Osteoblast (primary cell): ENCODE results near the gene S100A3. TPM values are rescaled to one million over a fixed set of nuclear protein-coding genes. Genes with fewer than 3 reads are reported as not detected.

Experiments used
- DNase-seq: peaks from one replicate; pipeline ENCODE4 v3.0.0; 2011; ENCODE audit warnings: low spot score, mixed read lengths; ENCODE audit not compliant: insufficient read length; ENCODE audit errors: missing footprints
- H2AFZ ChIP-seq: 2 replicates; pipeline ENCODE4 v1.6.0; 2011; ENCODE audit warnings: mild to moderate bottlenecking, low read length
- H3K27ac ChIP-seq: 2 replicates; pipeline ENCODE4 v1.5.1; 2011; ENCODE audit warnings: mild to moderate bottlenecking, low read depth, low read length, moderate library complexity
- H3K27me3 ChIP-seq: 2 replicates; pipeline ENCODE4 v1.6.0; 2012; ENCODE audit warnings: mild to moderate bottlenecking, control low read depth, inconsistent platforms, low read length, moderate library complexity; ENCODE audit not compliant: insufficient read depth
- H3K36me3 ChIP-seq: 2 replicates; pipeline ENCODE4 v1.5.1; 2011; ENCODE audit warnings: mild to moderate bottlenecking, low read length, control low read depth, moderate library complexity; ENCODE audit not compliant: insufficient read depth
- H3K4me1 ChIP-seq: 2 replicates; pipeline ENCODE4 v1.5.1; 2011; ENCODE audit warnings: mild to moderate bottlenecking, low read length, control low read depth, moderate library complexity; ENCODE audit not compliant: insufficient read depth
- H3K4me2 ChIP-seq: 2 replicates; pipeline ENCODE4 v1.6.0; 2011; ENCODE audit warnings: mild to moderate bottlenecking, low read length; ENCODE audit not compliant: insufficient read depth
- H3K4me3 ChIP-seq: fragments of 200-600 bp; sonication (generic); 3 replicates; pipeline ENCODE4 v1.5.1; 2012; ENCODE audit warnings: mild to moderate bottlenecking, low read length, inconsistent platforms; ENCODE audit not compliant: insufficient read depth
- H3K79me2 ChIP-seq: 2 replicates; pipeline ENCODE4 v1.6.0; 2012; ENCODE audit warnings: mild to moderate bottlenecking, low read length, control low read depth, inconsistent platforms; ENCODE audit not compliant: insufficient read depth
- H3K9me3 ChIP-seq: 2 replicates; pipeline ENCODE4 v1.5.1; 2011; ENCODE audit warnings: low read depth, low read length, control low read depth
- H4K20me1 ChIP-seq: 2 replicates; pipeline ENCODE4 v1.6.0; 2012; ENCODE audit warnings: mild to moderate bottlenecking, low read length, control low read depth; ENCODE audit not compliant: insufficient read depth
- CTCF ChIP-seq: IDR thresholded peaks from 2 replicates; pipeline ENCODE4 v1.5.1; 2011; ENCODE audit warnings: mild to moderate bottlenecking, low read depth, low read length, moderate library complexity; ENCODE audit errors: extremely low read depth
- total RNA-seq: library from RNA; depleted of rRNA; stranded (reverse); fragments of >200 nt; gene quantifications from 2 replicates; pipeline ENCODE4 v1.2.3, GENCODE V29; 2012

The S100A3 gene
- total RNA-seq, 1 donor, result 7.6 TPM

- Histone ChIP-seq H3K27me3 (peaks cover 8% of the 10 kb centered on the region), H3K36me3 (no peaks in the 10 kb centered on the region), H3K79me2 (no peaks in the 10 kb centered on the region), H3K4me2 (no peak overlapping the region), H3K27ac (no peak overlapping the region), H2AFZ (no peak overlapping the region), H4K20me1 (no peaks in the 10 kb centered on the region), H3K4me3 (no peak overlapping the region), H3K4me1 (no peaks in the 10 kb centered on the region), H3K9me3 (no peaks in the 10 kb centered on the region)
- DNase-seq, result no peak
- TF ChIP-seq CTCF, result no peak
Measured at GRCh38 chr1:153498746-153499145, 50.3 kb downstream of the S100A3 start.

Other genes starting within 250 kb of the S100A3 start
- not detected in 2 replicates for gene PGLYRP3, start 236.3 kb downstream of the S100A3 start, total RNA-seq
- not detected in 2 replicates for gene PGLYRP4, start 200.4 kb downstream of the S100A3 start, total RNA-seq
- gene S100A9, start 191.4 kb downstream of the S100A3 start, total RNA-seq, result 0.36 and 0.59 TPM in 2 replicates
- not detected in 2 replicates for gene S100A12, start 173.6 kb downstream of the S100A3 start, total RNA-seq
- gene S100A8, start 158.2 kb downstream of the S100A3 start, total RNA-seq, result not detected in 2 replicates
- not detected in 2 replicates for gene S100A7A, start 132.7 kb downstream of the S100A3 start, total RNA-seq
- gene S100A7, start 88.6 kb downstream of the S100A3 start, total RNA-seq, result not detected in 2 replicates
- 1,187 and 1,317 TPM in 2 replicates for gene S100A6, start 13.3 kb downstream of the S100A3 start, total RNA-seq
- gene S100A5, start 8.3 kb downstream of the S100A3 start, total RNA-seq, result not detected in 2 replicates
- 21.5 and 63.0 TPM in 2 replicates for gene S100A4, start 3.5 kb downstream of the S100A3 start, total RNA-seq
- gene S100A2, start 16.6 kb upstream of the S100A3 start, total RNA-seq, result 1.8 and 2.1 TPM in 2 replicates
- gene S100A16, start 63.9 kb upstream of the S100A3 start, total RNA-seq, result 160 and 190 TPM in 2 replicates
- 0.36 TPM in 1 of 2 replicates, not detected in the other for gene S100A14, start 67.1 kb upstream of the S100A3 start, total RNA-seq
- 121 and 165 TPM in 2 replicates for gene S100A13, start 78.2 kb upstream of the S100A3 start, total RNA-seq
- 0.29 TPM in 1 of 2 replicates, not detected in the other for gene S100A1, start 79.2 kb upstream of the S100A3 start, total RNA-seq
- gene CHTOP, start 84.8 kb upstream of the S100A3 start, total RNA-seq, result 38.9 and 40.9 TPM in 2 replicates
- 53.6 TPM in 2 replicates for gene SNAPIN, start 109.4 kb upstream of the S100A3 start, total RNA-seq
- 130 and 142 TPM in 2 replicates for gene ILF2, start 121.7 kb upstream of the S100A3 start, total RNA-seq
- gene NPR1, start 129.4 kb upstream of the S100A3 start, total RNA-seq, result under 0.01 TPM in 1 of 2 replicates, not detected in the other
- 42.4 and 42.7 TPM in 2 replicates for gene INTS3, start 178.8 kb upstream of the S100A3 start, total RNA-seq
- gene SLC27A3, start 226.1 kb upstream of the S100A3 start, total RNA-seq, result 9.4 and 13.8 TPM in 2 replicates